UCSD-AML1 (cell line): ENCODE measurements around the gene MICAL2.

ENCODE experiments used
- DNase-seq: peaks from one replicate; lab custom pipeline; 2025; ENCODE audit not compliant: unreplicated experiment; lab: John Stamatoyannopoulos, UW

The MICAL2 gene

DNA sequence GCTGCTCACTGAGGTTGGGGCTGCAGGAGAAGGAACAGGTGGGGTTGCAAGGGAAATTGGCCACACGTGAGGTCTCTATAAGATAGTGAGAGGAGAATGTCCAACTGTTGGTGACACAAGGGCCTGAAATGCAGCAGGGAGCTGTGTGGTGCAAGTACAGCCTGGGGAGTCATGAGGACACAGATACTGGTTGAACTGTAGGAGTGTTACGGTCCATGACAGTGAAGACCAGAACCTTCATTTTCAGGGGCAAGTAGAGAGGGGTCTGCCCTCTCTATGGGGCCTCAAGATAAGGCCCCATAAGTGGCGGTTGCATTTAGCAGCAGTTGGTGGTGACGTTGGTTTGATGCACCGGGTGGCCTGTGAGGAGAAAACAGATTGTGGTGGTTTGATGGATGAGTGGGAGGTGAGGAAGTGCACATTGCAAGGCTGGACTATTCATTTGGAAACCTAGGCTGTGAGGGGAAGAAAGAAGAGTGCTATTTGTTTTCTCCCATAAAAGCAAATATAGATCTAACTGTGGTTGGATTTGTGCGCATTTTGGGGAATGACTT is 39.4 kb downstream of the MICAL2 start:
- peak; percentile 56 for DNase-seq

DNA sequence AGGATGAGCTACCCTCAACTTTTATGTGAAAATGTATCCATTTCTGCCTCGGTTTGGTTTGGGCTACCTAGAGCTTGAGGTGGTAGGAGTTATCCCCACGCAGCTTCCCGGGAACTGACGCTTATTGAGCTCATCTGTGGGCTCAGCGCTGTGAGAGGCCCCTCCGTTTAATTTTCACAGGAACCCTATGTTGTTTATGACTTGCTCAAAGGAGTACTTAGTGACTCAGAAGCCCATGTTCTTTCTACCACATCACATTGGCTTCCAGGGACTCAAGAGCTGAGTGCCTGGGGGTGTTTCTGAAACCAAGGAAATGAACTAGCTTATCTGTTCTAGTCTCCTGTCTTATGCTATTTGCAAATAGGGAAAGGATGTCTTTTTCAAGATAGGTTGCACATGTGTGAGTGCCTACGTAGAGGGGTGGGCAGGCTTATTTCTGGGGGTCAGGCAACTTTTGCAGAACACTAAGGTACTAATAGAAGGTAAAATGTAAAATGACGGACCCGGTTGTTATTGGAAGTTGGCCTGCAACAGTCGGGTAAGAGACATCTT is 40.5 kb downstream of the MICAL2 start:
- DNase-seq: no peak

DNA sequence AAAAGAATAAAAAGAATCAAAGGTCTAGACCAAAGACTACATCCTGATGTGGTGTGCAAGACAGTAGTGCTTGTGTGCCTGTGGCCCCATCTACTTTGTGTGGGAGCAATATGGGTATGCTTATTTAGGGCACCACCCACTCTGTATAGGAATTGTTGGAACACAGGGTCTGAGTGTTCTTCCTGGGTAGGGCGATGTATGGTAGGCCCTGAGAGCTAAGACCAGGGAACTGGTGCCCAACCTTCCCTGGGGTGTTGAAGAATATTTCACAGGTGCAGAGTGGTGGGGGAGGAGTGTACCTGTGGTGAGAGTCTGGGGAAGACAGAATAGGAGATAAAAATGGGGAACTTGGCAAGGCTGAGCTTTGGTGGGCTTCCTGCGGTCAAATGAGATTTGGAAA is 41.9 kb downstream of the MICAL2 start:
- no peak for DNase-seq

DNA sequence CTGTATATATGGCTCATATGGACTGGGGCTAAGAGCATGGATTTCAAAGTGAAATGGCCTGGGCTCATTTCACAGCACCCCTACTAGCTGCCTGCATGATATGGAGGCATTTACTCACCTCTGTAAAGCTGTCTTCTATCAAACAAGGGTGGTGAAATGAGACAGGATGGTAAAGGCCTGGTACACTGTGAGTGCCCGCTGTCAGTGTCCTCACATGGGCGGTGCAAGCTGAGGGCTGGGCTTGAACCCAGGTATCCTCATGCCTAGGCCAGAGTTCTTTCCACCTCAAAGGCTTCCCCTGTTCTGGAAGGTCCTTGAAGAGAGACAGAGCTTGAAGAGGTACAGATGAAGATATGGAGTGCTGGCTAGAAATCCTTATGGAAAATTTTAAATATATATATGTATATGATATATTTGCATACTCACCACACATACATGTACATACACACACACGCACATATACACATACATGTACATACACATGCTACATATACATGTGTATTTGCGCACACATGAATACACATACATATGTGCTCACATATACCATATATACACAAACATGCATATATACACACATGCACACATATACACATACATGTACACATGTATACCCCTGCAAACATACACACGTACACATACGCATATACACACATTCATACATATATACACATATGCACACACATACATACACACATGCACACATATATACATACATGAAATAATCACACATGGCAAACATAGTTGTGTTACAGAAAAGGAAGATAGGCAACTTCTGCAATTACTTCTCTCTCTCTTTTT is 44.7 kb downstream of the MICAL2 start:
- no peak for DNase-seq

DNA sequence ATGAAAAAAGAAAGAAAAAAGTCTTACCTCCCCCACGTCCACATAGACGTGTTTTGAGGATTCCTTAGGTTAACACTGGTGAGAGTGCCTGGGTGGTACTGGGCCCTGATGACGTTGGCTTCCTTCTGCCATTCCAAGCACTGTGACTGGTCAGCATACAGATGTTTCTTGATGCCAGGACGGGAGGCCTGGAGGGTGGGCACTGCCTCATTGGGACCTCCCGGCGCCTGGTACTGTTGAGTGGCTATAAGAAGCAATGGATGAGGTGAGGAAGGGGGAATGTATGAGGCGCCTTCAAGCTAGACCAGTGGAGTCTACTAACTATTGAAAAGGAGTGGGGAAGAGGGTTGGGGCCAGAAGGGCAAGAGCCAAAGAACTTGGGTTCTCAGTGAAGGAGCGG is 45.3 kb downstream of the MICAL2 start:
- DNase-seq: no peak

DNA sequence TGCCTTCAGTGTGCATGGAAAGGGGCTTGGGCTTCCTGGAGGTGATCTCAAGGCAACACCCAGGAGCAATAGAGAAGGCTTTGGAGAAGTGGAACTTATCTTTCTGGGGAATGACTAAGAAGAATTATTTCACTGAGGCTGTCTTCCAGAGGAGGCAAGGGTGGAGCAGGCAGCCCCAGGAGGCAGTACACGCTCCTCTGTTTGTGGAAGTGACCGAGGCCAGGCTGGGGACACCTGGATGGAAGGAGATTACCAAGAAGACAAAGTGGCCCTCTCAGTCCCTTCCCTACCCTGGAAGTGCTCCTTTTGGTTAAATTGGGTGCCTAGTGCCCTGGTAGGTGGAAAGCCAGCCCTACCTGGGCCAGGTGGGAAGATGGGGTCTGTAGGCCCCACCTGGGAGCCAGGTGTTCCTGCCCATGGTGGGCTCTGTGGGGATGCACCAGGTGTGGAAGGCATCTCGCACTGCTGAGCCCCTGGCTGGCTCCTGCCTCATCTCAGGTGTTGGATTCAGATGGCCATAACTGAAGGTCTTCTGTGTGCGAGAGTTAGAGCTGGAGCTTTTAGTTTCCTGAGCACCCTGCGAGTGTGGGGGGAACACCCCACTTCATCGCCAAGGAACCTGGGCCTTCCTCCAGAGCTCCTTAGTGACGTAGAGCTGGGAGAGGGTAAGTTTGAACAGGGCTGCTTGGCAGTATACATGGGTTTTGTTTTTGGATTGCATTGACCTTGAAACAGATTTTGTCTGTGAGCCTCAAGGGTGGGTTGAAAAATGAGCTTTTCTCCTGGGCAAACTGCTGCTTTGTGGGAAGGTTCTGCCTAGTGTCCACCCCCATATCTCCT is 46.1 kb downstream of the MICAL2 start:
- DNase-seq: no peak

DNA sequence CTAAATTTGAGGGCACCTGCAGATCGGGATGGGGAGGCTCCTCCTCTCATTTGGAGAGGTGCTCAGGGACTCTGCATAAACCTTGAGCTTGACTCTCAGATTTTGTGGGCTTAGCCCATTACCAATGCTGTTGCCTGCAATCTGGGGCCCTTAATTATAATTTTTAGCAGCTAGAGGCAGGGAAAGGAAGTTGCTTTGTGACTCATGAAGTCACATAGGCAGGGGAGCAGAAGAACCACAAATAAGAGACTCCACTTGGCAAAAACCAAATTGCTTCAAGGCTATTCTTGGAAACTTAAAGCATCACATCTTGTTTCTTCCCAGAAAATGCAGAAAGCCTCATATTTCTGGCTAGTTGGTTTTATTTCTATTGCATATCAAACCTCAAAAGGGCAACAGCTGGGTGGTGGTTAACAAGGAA is 46.9 kb downstream of the MICAL2 start:
- DNase-seq: no peak

DNA sequence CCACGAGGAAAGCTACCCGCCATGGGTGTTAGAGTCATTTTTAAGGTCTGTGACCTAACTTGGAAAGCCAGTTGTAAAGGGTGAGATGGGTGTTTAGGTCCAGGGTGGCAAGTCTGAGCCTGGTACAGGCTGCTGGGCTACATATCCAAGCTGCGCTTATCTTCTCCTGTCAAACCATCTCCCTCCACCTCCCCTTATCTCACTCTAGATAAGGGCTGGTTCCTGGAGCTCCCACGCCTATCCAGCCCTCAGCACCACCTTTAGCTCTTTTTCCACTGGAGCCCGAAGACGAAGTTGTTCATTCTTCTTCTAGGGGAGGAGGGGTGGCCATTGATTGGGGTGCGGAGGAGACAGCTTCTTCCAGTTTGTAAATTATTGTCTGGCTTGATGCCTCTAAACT is 48.5 kb downstream of the MICAL2 start:
- no peak for DNase-seq

DNA sequence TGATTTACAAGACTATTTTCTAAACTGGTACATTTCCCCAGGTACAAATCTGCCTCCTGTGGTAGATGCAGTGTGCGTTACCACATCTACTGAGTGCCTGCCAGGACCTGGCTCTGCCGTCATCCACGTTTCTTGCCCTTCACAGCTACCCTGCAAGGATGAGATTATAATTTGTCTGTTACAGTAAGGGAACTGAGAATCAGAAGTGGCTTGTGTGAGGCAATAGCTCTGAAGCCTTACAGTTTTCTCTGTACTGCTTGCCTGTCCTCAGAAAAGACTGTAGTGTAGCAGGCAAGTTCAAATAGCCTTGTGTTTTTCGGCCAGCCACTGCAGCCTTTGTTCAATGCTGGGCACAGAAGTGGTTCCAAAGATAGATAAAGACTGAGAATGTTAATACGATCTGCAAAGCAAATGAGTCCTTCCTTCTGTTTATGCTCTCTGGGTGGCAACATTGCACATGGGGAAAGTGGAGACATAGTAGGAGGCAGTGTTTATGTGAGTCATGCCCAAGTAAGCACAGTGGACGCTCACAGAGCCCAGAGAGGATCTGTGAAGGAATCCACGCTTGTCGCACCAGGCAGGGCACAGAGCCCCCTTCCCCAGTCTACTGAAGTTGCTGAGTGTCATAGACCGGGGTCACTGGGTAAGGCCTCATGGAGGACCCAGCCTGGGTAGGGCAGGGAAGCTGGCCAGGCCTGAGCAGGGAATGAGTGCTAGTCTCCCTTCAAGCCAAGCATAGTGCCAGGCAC is 49.1 kb downstream of the MICAL2 start:
- no peak for DNase-seq

DNA sequence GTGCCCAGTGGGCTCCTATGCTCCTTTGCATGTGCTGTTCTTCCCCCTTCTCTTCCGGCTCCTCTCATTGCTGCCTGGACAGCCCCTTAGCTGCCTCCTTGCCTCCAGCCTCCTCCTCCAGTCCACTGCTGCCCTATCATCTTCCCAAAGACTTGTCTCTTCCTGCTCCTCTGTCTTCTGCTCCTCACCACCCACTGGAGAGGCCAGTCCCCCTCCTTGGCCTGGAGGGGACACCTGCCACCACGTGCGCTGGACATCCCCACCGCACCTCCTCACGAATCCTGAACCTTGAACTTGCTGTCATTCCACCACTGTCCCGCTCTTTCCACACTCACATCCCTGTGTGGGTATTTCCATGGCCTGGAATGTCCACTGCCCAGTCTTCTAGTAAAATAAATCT is 49.8 kb downstream of the MICAL2 start:
- DNase-seq: no peak

DNA sequence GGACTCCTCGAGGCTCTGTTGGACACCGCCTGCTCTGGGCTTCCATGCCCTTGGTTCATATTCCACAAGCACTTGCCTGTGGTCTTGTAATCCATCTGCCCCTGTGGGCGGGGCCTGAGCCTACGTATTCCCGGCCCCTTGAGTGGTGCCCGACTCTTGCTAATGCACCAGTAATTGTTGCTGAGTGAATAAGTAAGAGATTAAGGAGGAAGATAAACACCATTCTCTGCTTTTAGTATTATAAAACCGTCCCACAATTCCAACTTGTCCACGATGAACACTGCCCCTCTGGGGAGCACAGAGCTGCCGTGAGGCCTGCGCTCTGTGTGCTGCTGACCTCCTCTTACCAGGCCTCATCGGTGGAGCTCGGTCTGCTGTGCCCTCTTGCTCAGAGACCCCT is 50.3 kb downstream of the MICAL2 start:
- no peak for DNase-seq

DNA sequence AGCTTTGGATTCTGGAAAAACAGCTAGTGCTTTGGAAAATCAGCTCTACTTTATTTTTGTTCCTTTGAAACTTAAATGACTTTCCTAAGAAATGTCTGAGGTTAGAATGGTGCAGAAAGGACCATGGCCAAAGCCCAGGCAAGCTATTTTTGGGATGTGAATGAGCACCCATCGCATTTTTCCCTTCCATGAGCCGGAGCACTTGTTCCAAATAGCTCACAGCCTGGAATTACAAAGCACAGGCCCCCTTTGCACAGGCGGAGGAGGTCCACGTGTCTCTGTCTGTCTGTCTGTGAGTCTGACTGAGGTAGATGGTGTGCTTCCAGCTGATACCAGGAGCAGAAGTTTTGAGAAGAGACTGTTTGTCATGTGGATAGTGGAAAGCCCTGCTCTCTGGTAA is 50.7 kb downstream of the MICAL2 start:
- DNase-seq: no peak

DNA sequence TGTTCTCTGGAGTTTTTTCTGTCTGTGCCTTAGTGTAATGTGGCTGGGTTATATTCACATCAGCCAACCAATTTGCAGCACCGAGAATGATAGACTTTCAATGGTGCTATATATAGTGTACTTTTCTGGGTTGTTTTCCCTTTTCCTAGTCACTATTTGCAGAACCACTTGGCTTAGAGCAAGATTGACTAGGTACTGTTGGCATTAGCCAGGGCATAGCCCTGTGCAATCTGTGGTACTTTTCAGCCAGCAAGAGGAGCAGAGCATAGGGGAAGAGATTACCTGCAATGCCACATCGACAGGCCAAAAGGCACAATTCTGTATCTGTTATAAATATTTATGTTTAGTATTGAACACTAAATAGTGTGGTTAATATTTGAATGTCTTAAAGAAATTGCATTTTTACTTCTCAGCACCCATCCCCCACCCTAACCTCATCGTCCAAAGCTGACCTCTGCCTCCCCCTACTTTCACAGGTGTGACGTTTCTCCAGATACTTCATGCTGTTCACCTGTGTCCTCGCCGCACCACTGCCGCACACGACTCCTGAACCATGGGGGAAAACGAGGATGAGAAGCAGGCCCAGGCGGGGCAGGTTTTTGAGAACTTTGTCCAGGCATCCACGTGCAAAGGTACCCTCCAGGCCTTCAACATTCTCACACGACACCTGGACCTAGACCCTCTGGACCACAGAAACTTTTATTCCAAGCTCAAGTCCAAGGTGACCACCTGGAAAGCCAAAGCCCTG is 51.4 kb downstream of the MICAL2 start:
- no peak for DNase-seq

DNA sequence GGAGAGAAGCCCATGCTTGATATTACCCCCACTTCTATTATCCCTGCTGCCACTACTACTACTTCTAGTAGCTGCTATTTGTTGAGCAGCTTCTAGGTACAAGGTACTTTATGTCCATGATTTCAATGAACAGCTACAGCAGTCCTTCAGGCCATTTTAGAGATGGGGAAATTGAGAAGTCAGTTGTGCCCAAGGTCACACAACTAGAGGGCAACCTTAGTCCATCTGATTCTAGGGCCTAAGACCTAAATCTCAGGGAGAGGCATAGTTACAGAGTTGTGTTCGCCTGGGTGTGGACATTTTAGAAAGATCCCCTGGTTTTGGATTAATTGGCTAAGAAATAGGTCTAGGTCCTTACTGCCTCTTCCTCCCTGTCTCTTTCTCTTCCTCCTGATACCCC is 52.3 kb downstream of the MICAL2 start:
- DNase-seq: no peak

DNA sequence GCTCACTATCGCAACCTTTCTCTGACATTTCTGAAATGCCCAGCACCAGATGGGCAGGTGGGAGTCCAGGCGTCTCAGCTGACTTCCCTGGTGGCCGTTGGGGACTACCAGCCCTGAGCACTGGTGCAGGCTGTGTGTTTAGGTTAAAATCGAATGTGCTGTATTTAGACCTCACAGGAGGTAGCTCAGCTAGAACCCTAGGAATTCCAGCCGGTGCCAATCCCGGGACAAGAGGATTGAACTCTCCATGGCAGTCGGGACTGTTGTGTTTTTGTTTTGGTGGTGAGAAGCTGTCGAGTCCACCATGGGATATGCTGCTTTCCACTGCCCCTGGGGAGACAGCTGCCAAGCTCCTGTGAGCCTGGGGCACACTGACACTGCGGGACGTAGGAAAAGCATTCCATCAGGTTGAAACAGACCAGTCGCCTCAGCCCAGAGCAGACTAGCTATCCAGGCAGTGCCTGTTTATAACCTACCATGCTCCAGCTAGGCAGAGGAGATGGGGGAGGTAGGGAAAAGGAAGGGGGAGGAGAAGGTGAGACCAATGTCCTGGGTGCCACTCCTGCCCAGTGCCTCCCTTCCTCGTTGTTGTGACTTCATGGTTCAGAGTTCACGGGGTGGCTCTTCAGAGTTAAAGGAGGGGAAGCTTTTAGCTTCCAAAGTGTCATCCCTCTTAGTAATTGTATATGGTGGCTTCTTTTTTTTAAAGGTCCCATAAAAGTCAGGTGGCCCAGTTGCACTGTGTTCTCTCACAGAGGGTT is 53.0 kb downstream of the MICAL2 start:
- no peak for DNase-seq

DNA sequence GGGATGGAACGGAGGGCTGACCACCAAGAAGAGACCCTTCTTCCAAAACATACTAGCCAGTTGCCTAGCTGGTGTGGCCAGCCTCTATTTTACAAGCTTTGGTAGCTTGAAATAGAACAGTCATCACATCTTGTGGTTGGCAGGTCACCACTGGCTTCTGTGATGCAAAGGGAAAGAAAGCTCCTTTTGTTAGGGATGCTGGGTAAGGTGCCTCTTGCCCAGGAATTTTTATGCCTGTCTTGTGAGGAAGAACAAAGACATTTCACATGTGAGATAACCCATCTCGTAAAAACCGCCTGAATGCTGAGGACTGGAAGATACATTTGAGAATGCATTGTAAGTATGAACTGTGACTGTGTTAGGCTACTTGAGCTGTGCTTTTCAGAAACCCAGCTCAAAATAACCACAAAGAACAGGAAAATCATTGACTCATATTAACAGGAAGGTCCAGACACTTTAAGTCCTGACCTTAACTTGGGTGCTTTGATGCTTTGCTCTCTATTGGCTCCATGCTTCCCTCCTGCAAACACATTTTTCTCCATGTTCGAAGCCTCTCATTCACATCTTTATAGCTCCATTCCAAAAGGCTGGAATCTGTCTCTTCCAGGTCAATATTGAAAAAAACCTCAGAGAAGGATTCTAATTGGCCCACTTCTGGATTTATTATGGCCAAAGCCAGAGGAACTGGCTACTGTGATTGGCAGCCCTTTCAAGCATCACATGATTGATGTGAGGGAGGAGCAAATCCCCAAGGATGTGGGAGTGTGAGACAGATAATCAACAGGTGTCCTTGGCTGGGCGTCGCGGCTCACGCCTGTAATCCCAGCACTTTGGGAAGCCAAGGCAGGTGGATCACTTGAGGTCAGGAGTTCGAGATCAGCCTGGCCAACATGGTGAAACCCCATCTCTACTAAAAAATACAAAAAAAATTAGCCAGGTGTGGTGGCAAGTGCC is 53.9 kb downstream of the MICAL2 start:
- DNase-seq: no peak

DNA sequence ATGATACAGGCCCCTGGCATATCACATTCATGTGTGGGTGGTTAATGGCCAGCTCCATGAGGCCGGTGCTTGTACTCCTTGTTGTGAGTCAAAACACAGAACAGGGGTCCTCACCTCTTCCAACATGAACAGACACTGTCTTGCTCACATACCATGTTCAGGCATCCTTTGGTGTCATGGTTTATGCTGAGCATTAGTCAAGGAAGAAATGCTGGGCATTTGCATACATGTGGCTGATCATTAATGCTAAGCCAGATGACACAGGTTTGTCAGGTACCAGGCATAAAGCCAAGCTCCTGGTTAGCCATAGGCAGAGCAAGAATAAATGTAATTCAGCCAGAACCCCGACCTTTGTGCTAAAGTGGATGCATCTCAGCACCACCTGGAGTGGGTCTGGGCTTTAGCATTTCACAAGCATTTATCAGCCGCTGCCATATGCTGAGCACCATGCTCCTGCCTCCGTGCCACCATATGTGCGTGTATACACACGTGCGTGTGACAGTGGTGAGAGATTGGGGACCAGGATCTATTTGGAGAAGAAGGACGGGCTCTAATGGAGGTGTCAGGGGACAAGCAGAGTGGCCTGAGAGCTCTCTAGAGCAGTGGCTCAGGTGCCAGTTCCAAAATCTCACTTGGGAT is 55.0 kb downstream of the MICAL2 start:
- DNase-seq: no peak
